WERI-Rb-1 (cell line): ENCODE measurements around the gene NASP.

Experiments used
- DNase-seq: peaks from one replicate; pipeline ENCODE4 v3.0.0-alpha.2; 2020
- H3K27ac ChIP-seq: fragments of 250-450 bp; sonication (Bioruptor Pico); 2 replicates; pipeline ENCODE4 v1.5.1; 2020; ENCODE audit warnings: mild to moderate bottlenecking, moderate library complexity
- H3K27me3 ChIP-seq: fragments of 250-450 bp; sonication (Bioruptor Pico); 2 replicates; pipeline ENCODE4 v1.5.1; 2021; ENCODE audit warnings: mild to moderate bottlenecking, low read depth, moderate library complexity; ENCODE audit not compliant: insufficient read depth, severe bottlenecking
- H3K36me3 ChIP-seq: fragments of 250-450 bp; sonication (Bioruptor Pico); 2 replicates; pipeline ENCODE4 v1.5.1; 2020; ENCODE audit warnings: mild to moderate bottlenecking, moderate library complexity
- H3K4me3 ChIP-seq: 2 replicates; pipeline ENCODE4 v1.5.1; 2011; ENCODE audit warnings: low read depth, mild to moderate bottlenecking, control low read depth, low read length
- H3K9me3 ChIP-seq: fragments of 250-450 bp; sonication (Bioruptor Pico); 2 replicates; pipeline ENCODE4 v1.5.1; 2021; ENCODE audit warnings: mild to moderate bottlenecking, moderate library complexity; ENCODE audit not compliant: severe bottlenecking
- CTCF ChIP-seq: IDR thresholded peaks from 2 replicates; pipeline ENCODE4 v1.5.1; 2011; ENCODE audit warnings: low read depth, mild to moderate bottlenecking, control low read depth, inconsistent platforms, low read length

NASP gene

DNA sequence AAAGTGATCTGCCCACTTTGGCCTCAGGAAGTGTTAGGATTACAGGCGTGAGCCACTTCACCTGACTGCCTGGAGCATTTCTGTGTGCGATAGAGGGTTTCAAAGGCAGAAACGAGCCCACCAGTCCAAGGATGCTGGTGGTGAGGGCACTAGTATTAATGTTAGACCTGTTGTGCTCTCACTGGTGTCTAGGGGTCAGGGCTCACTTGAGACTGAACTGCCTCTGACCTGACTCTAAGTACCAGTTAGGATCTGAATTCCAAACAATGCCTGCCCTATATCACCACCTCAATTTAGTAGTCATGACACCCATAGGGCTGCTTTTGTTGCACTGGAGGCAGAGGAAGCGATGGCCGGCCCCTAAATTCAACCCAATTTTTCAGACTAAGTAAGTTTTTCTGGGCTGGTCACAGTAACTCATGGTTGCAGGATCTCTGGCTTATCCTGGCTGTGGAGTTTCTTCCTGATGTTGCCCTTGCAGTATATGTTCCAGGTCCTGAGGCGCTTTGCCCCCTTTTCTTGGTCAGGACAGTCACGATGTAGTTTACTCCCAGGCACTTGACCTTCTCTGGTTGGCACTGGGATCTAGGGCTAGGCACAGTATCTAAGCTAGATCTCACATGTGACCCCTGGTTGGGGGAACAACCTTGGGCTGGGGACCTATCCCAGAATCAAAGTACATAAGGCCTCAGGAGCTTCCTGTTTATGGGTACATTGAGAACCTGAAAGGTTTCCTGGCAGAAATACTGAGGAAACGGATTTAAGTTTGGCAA is 35.5 kb downstream of the NASP start:
- peaks cover 60% of the 10 kb centered on the region for H3K36me3 ChIP-seq
- no peak overlapping the region for H3K27ac ChIP-seq
- H3K9me3 ChIP-seq = no peaks in the 10 kb centered on the region
- TF ChIP-seq CTCF = no peak
- H3K4me3 ChIP-seq = no peak overlapping the region
- H3K27me3 ChIP-seq = no peaks in the 10 kb centered on the region
- no peak for DNase-seq

DNA sequence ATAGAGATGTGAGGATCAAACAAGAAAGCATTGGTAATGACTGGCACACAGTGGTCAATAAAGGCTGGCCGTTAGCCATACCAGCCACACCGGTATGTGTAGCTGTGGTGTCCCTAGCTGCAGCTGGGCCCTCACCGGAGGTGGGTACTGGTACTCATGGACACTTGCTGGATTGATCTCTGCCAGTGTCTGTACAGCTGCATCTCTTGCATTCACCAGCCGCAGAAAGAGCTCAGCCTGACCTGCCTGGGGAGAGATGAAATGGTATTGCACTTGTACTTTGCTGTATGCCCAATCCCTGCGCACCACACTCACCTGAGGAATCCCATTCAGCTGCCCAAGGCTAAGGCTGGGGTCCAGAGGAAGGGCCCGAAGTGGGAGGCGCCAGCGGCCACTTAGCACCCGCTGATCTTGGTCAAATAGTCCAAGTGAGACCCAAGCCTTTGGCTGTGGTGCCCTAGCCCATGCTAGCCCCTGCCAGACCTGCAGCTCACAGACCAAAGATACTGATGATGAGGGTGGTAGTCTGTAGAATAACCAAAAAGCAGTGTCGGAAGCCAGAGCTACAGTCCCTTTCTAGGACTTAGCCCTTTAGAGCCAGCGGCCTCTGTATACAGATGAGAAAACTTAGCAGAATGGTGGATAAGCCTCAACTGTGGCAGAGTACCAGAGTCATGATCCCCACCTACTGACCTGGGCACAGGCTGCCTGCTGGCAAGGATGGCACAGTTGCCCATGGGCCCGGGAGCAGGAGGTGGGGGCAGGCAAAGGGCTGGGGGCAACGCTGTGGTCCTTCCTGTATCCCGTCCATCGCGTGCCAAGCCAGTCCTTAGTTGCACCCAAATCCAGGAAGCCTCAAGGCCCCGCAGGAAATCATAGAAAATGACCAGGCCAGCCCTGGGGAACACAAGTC is 37.0 kb downstream of the NASP start:
- no peaks in the 10 kb centered on the region for H3K27me3 ChIP-seq
- no peak overlapping the region for H3K27ac ChIP-seq
- peaks cover 50% of the 10 kb centered on the region for H3K36me3 ChIP-seq
- no peak for TF ChIP-seq CTCF
- DNase-seq = no peak
- no peaks in the 10 kb centered on the region for H3K9me3 ChIP-seq
- H3K4me3 ChIP-seq = no peak overlapping the region

- Histone ChIP-seq H3K27me3 (no peaks in the 10 kb centered on the region), H3K9me3 (no peaks in the 10 kb centered on the region), H3K27ac (no peak overlapping the region), H3K36me3 (peaks cover 45% of the 10 kb centered on the region), H3K4me3 (no peak overlapping the region)
- no peak for DNase-seq
- TF ChIP-seq CTCF = no peak
Measured at GRCh38 chr1:45621501-45621836, 37.6 kb downstream of the NASP start.

DNA sequence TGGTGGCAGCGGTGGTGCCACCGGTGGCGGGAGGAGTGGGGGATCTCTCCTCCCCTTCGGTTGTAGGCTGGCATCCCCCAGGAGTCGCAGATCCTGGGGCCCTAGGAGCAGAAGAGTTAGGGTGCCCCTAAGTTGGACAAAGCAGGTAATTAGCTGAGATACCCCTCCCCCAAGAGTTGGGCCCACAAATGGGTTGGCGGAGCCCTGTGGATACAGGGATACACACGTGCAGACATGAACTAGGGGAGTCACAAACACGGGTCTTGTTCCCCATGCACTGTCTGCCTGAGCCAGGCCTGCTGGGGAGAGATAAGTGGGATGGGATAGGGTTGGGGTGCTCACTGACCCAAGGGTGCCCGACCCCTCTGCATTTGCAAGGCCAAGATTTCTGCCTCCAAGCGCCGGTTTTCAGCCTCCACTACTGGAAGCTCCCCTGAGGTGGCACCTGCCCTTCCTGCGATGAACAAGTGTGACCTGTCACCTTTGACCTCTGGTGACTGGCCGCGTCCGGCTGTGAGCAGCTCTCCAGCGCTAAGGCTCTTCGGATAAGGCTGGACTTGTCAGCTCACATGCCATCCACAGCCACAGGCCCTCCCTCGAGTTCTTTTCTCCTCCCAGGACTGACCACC is 38.2 kb downstream of the NASP start:
- Histone ChIP-seq H3K4me3 (no peak overlapping the region), H3K9me3 (no peaks in the 10 kb centered on the region), H3K27ac (no peak overlapping the region), H3K36me3 (peaks cover 40% of the 10 kb centered on the region), H3K27me3 (no peaks in the 10 kb centered on the region)
- TF ChIP-seq CTCF = no peak
- no peak for DNase-seq

DNA sequence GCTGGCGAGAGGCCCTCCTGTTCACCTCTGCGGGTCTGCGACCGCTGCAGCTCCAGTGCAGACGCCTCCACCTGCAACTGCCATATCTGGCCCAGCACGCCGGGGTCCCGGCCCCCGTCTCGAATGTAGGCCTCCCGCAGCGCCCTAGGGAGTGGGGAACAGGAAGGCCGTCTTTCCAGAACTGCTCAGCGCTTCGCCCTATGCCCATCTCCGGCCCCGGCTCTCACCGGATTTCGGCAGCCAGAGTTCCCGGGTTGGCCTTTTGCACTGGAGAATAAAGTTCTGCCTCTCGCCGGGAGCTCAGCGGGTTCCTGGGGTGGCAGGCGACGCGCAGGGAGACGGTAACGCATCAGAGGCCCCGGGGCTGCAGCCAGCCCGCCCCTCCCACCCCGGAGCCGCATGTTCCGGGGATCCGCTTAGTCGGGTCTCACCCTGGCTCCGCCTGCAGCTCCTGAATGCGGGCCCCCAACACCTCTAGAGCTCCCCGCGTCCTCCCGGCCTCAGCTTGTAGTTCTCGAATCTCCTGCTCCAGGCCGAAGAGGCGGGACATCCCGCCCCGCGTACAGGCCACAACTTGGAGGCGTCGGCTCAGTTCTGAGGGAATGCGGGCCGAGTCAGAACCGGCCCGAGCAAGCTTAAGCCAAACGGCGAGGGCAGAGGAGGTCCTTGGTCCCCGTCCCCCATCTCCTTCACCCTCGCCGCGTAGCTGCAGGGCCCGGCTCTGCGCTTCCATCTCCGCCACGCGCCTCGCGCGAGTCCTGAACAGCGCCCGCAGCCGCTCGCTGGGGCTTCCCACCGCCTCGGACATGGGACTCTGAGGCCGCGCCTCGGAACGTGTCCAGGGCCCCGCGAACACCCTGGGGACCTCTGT is 38.9 kb downstream of the NASP start:
- Histone ChIP-seq H3K4me3 (no peak overlapping the region), H3K9me3 (no peaks in the 10 kb centered on the region), H3K27me3 (no peaks in the 10 kb centered on the region), H3K36me3 (peaks cover 40% of the 10 kb centered on the region), H3K27ac (no peak overlapping the region)
- no peak for DNase-seq
- no peak for TF ChIP-seq CTCF
